CD4-positive, alpha-beta T cell treated with Interleukin-2 at 100 ng/mL for 4 hours (primary cell): Measurements from ENCODE around the gene KCNA4.
"Not testable (repeated sequence)": the region's sequence is repeated elsewhere in the genome, so short reads cannot be mapped to it uniquely, and the experiment has no call there.

Experiments used
- DNase-seq: peaks from one replicate; pipeline ENCODE4 v3.0.0-alpha.2; 2020; ENCODE audit warnings: low spot score

KCNA4 gene

GRCh38 chr11:30016588-30017363, at the start of gene KCNA4:
TSS of gene KCNA4 (minus strand) at chr11:30017030. CDS start at chr11:30012678, 4,352 bp downstream.
- no peak for DNase-seq

DNA sequence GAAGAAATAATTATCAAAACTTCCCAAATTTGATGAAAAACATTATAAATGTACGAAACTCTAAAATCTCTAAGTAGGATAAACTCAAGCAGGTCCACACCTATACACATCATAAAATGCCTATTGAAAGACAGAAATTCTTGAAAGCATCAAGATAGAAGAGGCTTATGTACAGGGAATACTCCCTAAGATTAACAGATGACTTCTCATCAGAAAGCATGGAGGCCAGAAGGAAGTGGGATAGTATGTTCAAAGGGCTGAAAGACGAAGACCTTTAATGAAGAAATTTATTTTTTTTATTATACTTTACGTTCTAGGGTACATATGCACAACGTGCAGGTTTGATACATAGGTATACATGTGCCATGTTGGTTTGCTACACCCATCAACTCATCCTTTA, 45.3 kb upstream of the KCNA4 start:
- no peak for DNase-seq

DNA sequence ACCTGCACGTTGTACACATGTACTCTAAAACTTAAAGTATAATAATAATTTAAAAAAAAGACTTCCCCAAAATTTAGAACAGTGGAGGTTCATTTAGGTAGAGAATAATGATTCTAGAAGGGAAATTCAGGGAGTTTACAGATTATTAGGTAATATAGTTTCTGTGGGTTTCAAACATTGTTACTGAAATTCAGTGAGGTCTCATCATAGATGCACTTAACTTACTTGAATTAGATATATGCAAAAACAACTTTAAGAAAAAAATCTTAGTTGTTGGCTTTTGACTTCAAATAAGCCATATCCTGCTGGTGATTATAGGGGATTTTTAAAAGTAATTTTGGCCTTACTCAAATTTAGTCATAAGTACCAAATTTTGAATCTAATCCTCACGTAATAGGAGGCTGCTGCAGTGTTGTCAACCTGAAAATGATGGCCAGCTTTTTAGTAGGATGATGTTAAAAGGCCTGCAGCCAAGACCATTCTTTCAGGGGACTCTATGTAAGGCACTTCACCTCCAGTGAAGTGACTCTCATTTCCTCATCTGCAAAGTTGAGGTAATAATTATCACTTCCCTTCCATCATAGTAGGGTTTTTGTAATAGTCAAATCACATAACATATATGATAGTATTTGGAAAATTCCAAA, 42.5 kb upstream of the KCNA4 start:
- no peak for DNase-seq

- DNase-seq = no peak
Observed at GRCh38 chr11:30049214-30049613, 32.4 kb upstream of the KCNA4 start.

DNA sequence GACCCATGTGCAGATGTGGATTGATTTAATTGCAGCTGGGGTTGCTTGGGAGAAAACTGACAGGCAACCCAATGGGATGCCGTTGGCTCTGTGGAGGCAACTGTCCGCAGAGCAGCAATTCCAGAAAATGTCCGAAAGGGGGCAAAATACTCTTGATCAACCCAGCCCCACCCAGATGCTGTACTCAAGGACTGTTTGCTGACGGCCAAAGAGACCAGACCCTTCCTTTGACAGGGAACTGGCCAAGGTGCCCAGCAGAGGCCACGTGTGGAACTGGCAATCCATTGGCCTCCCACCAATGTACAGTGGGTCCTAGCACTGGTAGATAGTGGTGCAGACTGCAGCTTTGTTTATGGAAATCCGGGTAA, 29.7 kb upstream of the KCNA4 start:
- DNase-seq = no peak

GRCh38 chr11:30045921-30046577, 29.2 kb upstream of the KCNA4 start:
- DNase-seq = no peak

- no peak for DNase-seq
Observed at GRCh38 chr11:30045144-30045543, 28.3 kb upstream of the KCNA4 start.

- no peak for DNase-seq
Observed at GRCh38 chr11:30041171-30041570, 24.3 kb upstream of the KCNA4 start.

DNA sequence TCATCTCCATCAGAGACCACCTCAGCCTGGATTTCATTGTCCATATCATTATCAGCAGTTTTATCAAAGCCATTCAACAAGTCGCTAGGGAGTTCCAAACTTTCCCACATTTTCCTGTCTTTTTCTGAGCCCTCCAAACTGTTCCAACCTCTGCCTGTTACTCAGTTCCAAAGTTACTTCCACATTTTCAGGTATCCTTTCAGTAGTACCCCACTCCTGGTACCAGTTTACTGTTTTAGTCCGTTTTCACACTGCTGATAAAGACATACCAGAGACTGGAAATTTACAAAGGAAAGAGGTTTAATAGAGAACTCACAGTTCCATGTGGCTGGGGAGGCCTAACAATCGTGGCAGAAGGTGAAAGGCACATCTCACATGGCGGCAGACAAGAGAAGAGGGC, 17.9 kb upstream of the KCNA4 start:
- not testable (repeated sequence) for DNase-seq

DNA sequence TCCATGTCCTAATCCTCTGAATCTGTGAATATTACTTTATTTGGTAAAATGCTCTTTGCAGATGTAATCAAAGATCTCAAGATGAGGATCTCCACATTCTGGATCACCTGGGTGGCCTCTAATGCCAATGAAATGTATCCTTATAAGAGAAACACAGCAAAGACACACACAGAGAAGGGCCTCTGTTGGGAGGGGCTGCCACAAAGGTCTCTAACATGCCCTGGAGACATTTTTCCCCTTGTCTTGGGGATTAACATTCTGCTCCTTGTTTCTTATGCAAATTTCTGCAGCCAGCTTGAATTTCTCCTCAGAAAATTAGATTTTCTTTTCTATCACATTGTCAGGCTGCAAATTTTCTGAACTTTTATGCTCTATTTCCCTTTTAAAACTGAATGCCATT, 17.3 kb upstream of the KCNA4 start:
- not testable (repeated sequence) for DNase-seq

GRCh38 chr11:30025396-30026139, 8.7 kb upstream of the KCNA4 start:
- no peak for DNase-seq

DNA sequence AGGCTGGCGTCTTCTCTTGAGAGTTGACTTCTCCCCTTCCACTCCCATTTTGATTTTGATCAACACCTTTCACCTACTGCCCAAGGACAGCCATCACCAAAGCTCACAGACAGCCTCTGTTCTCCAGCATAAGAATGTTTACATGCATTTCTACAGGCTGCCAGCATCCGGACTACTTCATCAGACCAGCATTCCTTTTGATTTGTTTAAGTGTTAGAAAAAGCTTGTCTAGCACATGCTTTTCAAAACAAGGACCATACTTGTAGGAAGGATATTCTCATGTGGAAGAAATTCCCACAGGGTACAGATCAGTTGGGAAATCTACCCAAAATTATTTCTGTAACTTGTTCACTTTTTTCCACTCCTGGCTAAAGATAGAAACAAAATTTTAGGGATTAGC, 6.2 kb upstream of the KCNA4 start:
- no peak for DNase-seq

DNA sequence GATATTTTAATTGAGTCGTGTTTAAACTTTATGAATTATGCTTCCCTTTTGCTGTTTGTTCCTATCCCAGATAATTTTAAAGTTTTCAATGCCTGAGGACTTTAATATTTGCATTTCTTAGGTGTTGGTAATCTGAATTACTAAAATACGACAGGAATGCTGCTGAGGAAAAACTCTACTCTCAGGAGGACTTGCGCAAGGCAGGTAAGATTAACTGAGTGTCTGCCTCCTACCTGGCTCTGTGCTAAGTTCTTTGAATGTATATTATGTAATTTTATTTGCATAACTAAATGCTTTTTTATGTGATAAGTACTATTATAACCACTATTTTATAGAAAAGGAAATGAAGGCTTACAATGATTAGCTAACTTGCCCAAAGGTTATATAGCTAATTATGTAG, 2.7 kb upstream of the KCNA4 start:
- no peak for DNase-seq

GRCh38 chr11:30018495-30018894, 1.7 kb upstream of the KCNA4 start:
- DNase-seq = no peak

- no peak for DNase-seq
Observed at GRCh38 chr11:30017445-30017895, 640 bp upstream of the KCNA4 start.

DNA sequence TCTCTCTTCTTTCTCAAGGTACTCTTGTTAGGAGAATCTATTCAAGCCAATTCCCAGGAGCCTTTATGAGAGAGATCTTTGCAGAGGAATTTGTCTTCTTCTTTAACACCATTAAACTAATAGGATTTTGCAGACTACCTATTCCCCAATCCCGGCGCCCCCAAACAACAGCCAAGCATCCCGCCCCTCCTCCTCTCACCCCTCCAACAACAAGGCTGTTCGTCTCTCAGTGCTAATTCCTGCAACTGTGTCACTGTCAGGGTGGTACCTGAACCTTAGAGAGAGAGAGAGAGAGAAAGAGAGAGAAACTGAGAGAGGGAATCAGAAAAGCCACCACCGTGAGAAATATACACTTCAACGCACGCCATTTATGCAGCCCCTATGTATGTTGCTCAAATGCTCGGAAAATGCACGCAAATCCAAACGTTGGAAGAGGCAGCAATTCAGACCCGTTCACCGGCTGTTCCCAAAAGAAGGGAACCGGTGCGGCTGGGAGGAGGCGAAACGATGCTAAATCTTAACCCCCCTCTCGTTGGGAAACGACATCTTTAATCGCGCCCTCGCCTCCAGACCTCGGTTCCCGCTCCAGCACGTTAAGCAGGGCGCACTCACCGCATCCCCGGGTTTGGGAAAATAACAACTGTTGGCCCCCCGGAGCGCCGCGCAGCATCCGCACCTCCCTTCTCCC, 961 bp downstream of the KCNA4 start:
- DNase-seq = no peak

GRCh38 chr11:30012346-30012745, 4.5 kb downstream of the KCNA4 start:
- no peak for DNase-seq

- DNase-seq = no peak
Observed at GRCh38 chr11:30009060-30009459, 7.8 kb downstream of the KCNA4 start.

- DNase-seq = no peak
Observed at GRCh38 chr11:30006876-30007275, 10.0 kb downstream of the KCNA4 start.

DNA sequence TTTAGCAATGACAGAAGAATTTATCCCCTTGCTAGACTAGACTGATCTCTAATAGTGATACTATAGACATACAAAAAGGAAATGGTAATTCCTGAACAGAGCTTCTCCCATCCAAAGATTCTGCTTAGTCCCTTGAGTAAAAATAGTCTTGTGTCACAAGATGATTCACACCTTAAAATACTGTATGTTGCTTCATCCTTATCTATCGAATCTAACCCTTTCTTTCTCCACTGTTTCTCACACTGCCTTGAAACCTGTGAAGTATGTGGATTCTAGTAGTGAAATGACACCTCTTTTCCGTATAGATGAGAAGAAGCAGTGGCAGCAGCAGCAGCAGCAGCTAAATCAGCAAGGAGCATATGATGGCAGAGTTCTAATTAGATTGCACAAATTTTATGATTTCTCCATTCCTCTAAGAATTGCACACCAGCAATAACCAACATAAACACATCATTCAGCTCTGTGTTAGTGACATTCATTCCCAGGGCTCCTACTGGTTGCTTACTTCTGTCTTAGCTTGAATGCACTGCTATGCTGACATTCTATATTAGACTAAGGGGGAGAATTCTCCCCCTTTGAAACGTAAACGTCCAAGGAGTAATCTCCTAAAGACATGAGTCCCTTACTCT, 14.6 kb downstream of the KCNA4 start:
- no peak for DNase-seq

DNA sequence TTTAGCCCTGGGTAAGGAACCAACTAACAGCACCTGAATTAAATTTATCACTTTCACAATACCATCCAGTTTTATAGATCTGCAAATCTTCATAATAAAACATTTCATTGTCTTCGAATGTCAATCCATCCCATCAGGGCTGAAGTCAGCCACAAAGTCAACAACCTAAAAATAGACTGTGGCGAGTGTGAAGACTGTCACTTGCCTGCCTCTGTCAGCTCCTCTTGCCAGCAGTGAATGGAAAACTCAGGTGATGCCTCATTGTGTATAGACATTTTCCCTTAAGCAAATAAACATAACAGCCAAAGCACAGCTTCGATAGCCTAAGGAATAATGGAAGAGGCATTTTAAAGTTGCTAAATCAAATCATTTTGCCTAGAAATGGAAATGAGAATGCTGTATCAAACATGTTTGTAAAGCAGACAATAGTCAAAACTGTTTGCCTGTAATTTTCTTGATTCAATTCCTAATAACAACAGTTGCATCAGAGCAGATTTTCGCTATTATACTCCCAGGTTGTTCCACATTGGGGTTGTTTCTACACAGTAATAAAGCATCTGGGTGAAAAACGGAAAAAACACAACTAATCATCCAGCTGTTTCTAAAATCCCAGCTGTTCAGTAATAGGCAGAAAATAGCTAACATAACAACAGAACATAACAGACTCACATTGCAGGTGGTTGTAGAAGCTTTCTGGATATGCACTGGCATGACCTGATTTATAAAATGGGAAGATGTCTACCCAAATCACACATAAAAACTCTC, 15.7 kb downstream of the KCNA4 start:
- no peak for DNase-seq
